Esophagus muscularis mucosa (tissue), 4 donors: Measurements from ENCODE around the gene RALGAPB. TPM values are rescaled to one million over a fixed set of nuclear protein-coding genes. Genes with fewer than 3 reads are reported as not detected.
A peak's percentile ranks its signal among the peaks of the same experiment; 100 is the strongest.

Source experiments
- DNase-seq: peaks from one replicate; pipeline ENCODE4 v3.0.0-alpha.2; 2017; ENCODE audit errors: extremely low spot score
- H3K27ac ChIP-seq, 4 donors: fragments of 200-600 bp; sonication (generic); replicated peaks in 1 of 4; 1 replicate in 3 of 4; 2 replicates in 1 of 4; pipeline ENCODE4 v1.5.1; 2016 to 2019; ENCODE audit warnings: mild to moderate bottlenecking in 1 of 4
- H3K27me3 ChIP-seq, 4 donors: fragments of 200-600 bp; sonication (generic); one replicate each; pipeline versions ENCODE4 v1.5.1 to v1.6.0; 2016 to 2019
- H3K36me3 ChIP-seq, 4 donors: fragments of 200-600 bp; sonication (generic); one replicate each; pipeline ENCODE4 v1.5.1; 2016 to 2019
- H3K4me1 ChIP-seq, 4 donors: fragments of 200-600 bp; sonication (generic); one replicate each; pipeline ENCODE4 v1.5.1; 2016 to 2019
- H3K4me3 ChIP-seq, 4 donors: fragments of 200-600 bp; sonication (generic); 1 replicate in 2 of 4; 2 replicates in 2 of 4; pipeline ENCODE4 v1.5.1; 2016 to 2019; ENCODE audit warnings: mild to moderate bottlenecking in 4 of 4, moderate library complexity in 1 of 4
- H3K9me3 ChIP-seq, 4 donors: fragments of 200-600 bp; sonication (generic); 1 replicate in 3 of 4; 2 replicates in 1 of 4; pipeline ENCODE4 v1.5.1; 2016 to 2019
- CTCF ChIP-seq, 3 experiments: fragments of 200-600 bp in 2 of 3; fragments of 450-650 bp in 1 of 3; sonication (generic) in 2 of 3; IDR thresholded peaks; one replicate each; pipeline ENCODE4 v1.5.1; 2017 to 2019; ENCODE audit warnings: antibody characterized with exemption in 3 of 3, mild to moderate bottlenecking in 2 of 3, moderate library complexity in 1 of 3
- EP300 ChIP-seq: sonication (generic); formaldehyde crosslinking; IDR thresholded peaks from one replicate; pipeline ENCODE4 v1.6.1; 2017; ENCODE audit warnings: antibody characterized with exemption
- POLR2A ChIP-seq: fragments of 450-650 bp; IDR thresholded peaks from one replicate; pipeline ENCODE4 v1.6.1; 2017; ENCODE audit warnings: antibody characterized with exemption, moderate library complexity, mild to moderate bottlenecking, low read depth
- POLR2AphosphoS5 ChIP-seq, 2 donors: sonication (generic); formaldehyde crosslinking; IDR thresholded peaks; one replicate each; pipeline ENCODE4 v1.6.1; 2017; ENCODE audit warnings: antibody characterized with exemption in 2 of 2
- WGBS: methylation state at CpG from one replicate; pipeline ENCODE4 v1.1.5; 2018; 5-methylcytosine and 5-hydroxymethylcytosine counted together
- intact Hi-C: fragments of 100-400 bp; cut with DNase I; formaldehyde crosslinking; loops from one replicate; pipeline ENCODE4 v1.15.1; 2023
- total RNA-seq, 4 donors: library from RNA; depleted of rRNA; stranded (reverse); fragments of >200 nt; gene quantifications; one replicate each; pipeline versions ENCODE4 v1.1.0 to v1.2.1, GENCODE V29; 2016

The RALGAPB gene
- total RNA-seq, 4 donors from 2014 or later: 31.5 to 37.4 (median 35.5) TPM

- Histone ChIP-seq H3K27me3 (no peaks in the 10 kb centered on the region), H3K9me3 (no peaks in the 10 kb centered on the region), H3K27ac (peak overlapping the region; percentile 76 to 86 (median 83)), H3K36me3 (peaks cover 9 to 33% (median 30%) of the 10 kb centered on the region in 4 donors), H3K4me1 (peaks cover 9 to 29% (median 25%) of the 10 kb centered on the region in 4 donors), H3K4me3 (peak overlapping the region; percentile 65 to 92 (median 82))
- TF ChIP-seq CTCF (IDR thresholded peaks at IDR 0.05) (peak; percentile 92 to 97 (median 96)), EP300 (no peak), POLR2A (peak; percentile 45), POLR2AphosphoS5 (IDR thresholded peaks at IDR 0.05) (peak; percentile 94 to 95)
- intact Hi-C loops: no loop called here
- 5% methylated on average over 32 of the region's 56 CpGs for WGBS
- peak; percentile 95 for DNase-seq
Measured at GRCh38 chr20:38446441-38447209, 26.0 kb upstream of the RALGAPB start.

- 60% methylated on average over 11 of the region's 12 CpGs for WGBS
- H3K27ac ChIP-seq: peak overlapping the region; percentile 76 to 86 (median 83)
Measured at GRCh38 chr20:38447251-38447661, 25.4 kb upstream of the RALGAPB start.

GRCh38 chr20:38447931-38448675 is 24.5 kb upstream of the RALGAPB start:
- H3K4me1 ChIP-seq: peaks cover 12 to 29% (median 25%) of the 10 kb centered on the region in 4 donors
- H3K9me3 ChIP-seq: no peaks in the 10 kb centered on the region
- no peaks in the 10 kb centered on the region for H3K27me3 ChIP-seq
- no peak for DNase-seq
- TF ChIP-seq CTCF (IDR thresholded peaks at IDR 0.05) (no peak), EP300 (no peak), POLR2AphosphoS5 (IDR thresholded peaks at IDR 0.05) (no peak), POLR2A (no peak)
- intact Hi-C loops: no loop called here
- peaks cover 9 to 33% (median 30%) of the 10 kb centered on the region in 4 donors for H3K36me3 ChIP-seq
- H3K4me3 ChIP-seq: no peak overlapping the region
- H3K27ac ChIP-seq: no peak overlapping the region
- 92% methylated on average over 10 of the region's 10 CpGs for WGBS

More at GRCh38 chr20:38447251-38447661, 25.4 kb upstream of the RALGAPB start:
- no peaks in the 10 kb centered on the region for H3K9me3 ChIP-seq
- H3K36me3 ChIP-seq: peaks cover 9 to 33% (median 30%) of the 10 kb centered on the region in 4 donors
- intact Hi-C loops: no loop called here
- DNase-seq: no peak
- TF ChIP-seq EP300 (no peak), CTCF (IDR thresholded peaks at IDR 0.05) (no peak), POLR2A (no peak), POLR2AphosphoS5 (IDR thresholded peaks at IDR 0.05) (no peak)
- H3K27me3 ChIP-seq: no peaks in the 10 kb centered on the region
- H3K4me1 ChIP-seq: peaks cover 10 to 29% (median 25%) of the 10 kb centered on the region in 4 donors
- peak overlapping the region; percentile 65 to 92 (median 82) for H3K4me3 ChIP-seq

GRCh38 chr20:38449046-38449445 is 23.6 kb upstream of the RALGAPB start:
- Histone ChIP-seq H3K4me1 (peaks cover 12 to 29% (median 25%) of the 10 kb centered on the region in 4 donors), H3K36me3 (peaks cover 9 to 33% (median 30%) of the 10 kb centered on the region in 4 donors), H3K27me3 (no peaks in the 10 kb centered on the region), H3K27ac (no peak overlapping the region), H3K4me3 (no peak overlapping the region), H3K9me3 (no peaks in the 10 kb centered on the region)
- WGBS: 72% methylated on average over 3 of the region's 3 CpGs
- no peak for TF ChIP-seq EP300
- no peak for TF ChIP-seq POLR2A
- no peak for TF ChIP-seq CTCF (IDR thresholded peaks at IDR 0.05)
- no peak for TF ChIP-seq POLR2AphosphoS5 (IDR thresholded peaks at IDR 0.05)
- intact Hi-C loops: no loop called here
- DNase-seq: no peak
